PFSK-1 (cell line): ENCODE measurements around the gene RPL15. TPM values are rescaled to one million over a fixed set of nuclear protein-coding genes. Genes with fewer than 3 reads are reported as not detected.

Experiments
- FOXP2 ChIP-seq: optimal IDR thresholded peaks from 2 replicates; pipeline ENCODE3; 2011; ENCODE audit warnings: borderline replicate concordance, control low read depth, inconsistent platforms; ENCODE audit not compliant: insufficient read depth; ENCODE audit errors: extremely low read length, extremely low read depth
- POLR2AphosphoS5 ChIP-seq: IDR thresholded peaks from 2 replicates; pipeline ENCODE4 v1.6.1; 2012; ENCODE audit warnings: low read depth, mild to moderate bottlenecking, control low read depth, low read length, moderate library complexity
- REST ChIP-seq, 2 experiments: IDR thresholded peaks; 2 replicates each; pipeline versions ENCODE4 v1.6.1 to v1.8.0; 2011 to 2012; ENCODE audit warnings: low read depth in 2 of 2, low read length in 2 of 2, control low read depth in 1 of 2, inconsistent platforms in 1 of 2, mild to moderate bottlenecking in 1 of 2, moderate library complexity in 1 of 2; ENCODE audit not compliant: insufficient read depth in 1 of 2
- SIN3A ChIP-seq: IDR thresholded peaks from 2 replicates; pipeline ENCODE4 v1.6.1; 2012; ENCODE audit warnings: mild to moderate bottlenecking, low read length, moderate library complexity, borderline replicate concordance; ENCODE audit not compliant: insufficient read depth
- TAF1 ChIP-seq: IDR thresholded peaks from 2 replicates; pipeline ENCODE4 v1.6.1; 2012; ENCODE audit warnings: low read length, control low read depth, borderline replicate concordance; ENCODE audit not compliant: insufficient read depth
- polyA plus RNA-seq: library from polyadenylated mRNA; unstranded; fragments of >200 nt; gene quantifications from one replicate; pipeline ENCODE4 v1.2.1, GENCODE V29; 2012; ENCODE audit warnings: low read depth, missing spikeins; ENCODE audit not compliant: insufficient read length

The RPL15 gene
- polyA plus RNA-seq = 2,497 TPM

- TF ChIP-seq REST (IDR thresholded peaks at IDR 0.05; ENCODE audit: insufficient read depth in 1 of 2, low read depth in 2 of 2, low read length in 2 of 2) (peak; percentile 57 to 58), TAF1 (peak; percentile 98), SIN3A (peak; percentile 16; the same call in 1 of the 2 replicates), POLR2AphosphoS5 (peak; percentile 99), FOXP2 (peak; percentile 42)
Measured at GRCh38 chr3:23916886-23917678, at the start of gene RPL15, which contains the start of gene NKIRAS1. Gene RPL15 (plus strand): TSS chr3:23917132. CDS start chr3:23917860, 728 bp downstream. Gene NKIRAS1 (minus strand): TSS chr3:23916990. CDS start chr3:23910904, 6,086 bp downstream.

GRCh38 chr3:23867400-23867799 lies 49.5 kb upstream of the RPL15 start:
- TF ChIP-seq POLR2AphosphoS5 (no peak), FOXP2 (no peak), REST (IDR thresholded peaks at IDR 0.05; ENCODE audit: insufficient read depth in 1 of 2, low read depth in 2 of 2, low read length in 2 of 2) (no peak), TAF1 (no peak), SIN3A (no peak)

- no peak for TF ChIP-seq REST (IDR thresholded peaks at IDR 0.05; ENCODE audit: insufficient read depth in 1 of 2, low read depth in 2 of 2, low read length in 2 of 2)
- TF ChIP-seq SIN3A = no peak
- TF ChIP-seq FOXP2 = no peak
- TF ChIP-seq TAF1 = no peak
- no peak for TF ChIP-seq POLR2AphosphoS5
Measured at GRCh38 chr3:23867838-23868237, 49.1 kb upstream of the RPL15 start.

- TF ChIP-seq REST (IDR thresholded peaks at IDR 0.05; ENCODE audit: insufficient read depth in 1 of 2, low read depth in 2 of 2, low read length in 2 of 2) (no peak), POLR2AphosphoS5 (no peak)
Measured at GRCh38 chr3:23869977-23870662, 46.8 kb upstream of the RPL15 start.
